Omental fat pad (tissue), 4 donors: ENCODE results near the gene SLC45A3. TPM values are rescaled to one million over a fixed set of nuclear protein-coding genes. Genes with fewer than 3 reads are reported as not detected.
"Not testable (repeated sequence)": the region's sequence is repeated elsewhere in the genome, so short reads cannot be mapped to it uniquely, and the experiment has no call there.

Source experiments
- ATAC-seq: fragments of 150-250 bp; one replicate; pipeline ENCODE4 v1.9.1; 2016; ENCODE audit warnings: mild to moderate bottlenecking, moderate library complexity; ENCODE audit not compliant: low FRiP score
- DNase-seq: peaks from one replicate; pipeline ENCODE4 v3.0.0-alpha.2; 2019; ENCODE audit warnings: low spot score
- total RNA-seq, 4 donors: library from RNA; depleted of rRNA; stranded (reverse); fragments of >200 nt; gene quantifications; one replicate each; pipeline ENCODE4 v1.1.0, GENCODE V29; 2016
- TF ChIP-seq, protein P1 (sequence below), 3 donors: fragments of 450-650 bp; IDR thresholded peaks; one replicate each; pipeline ENCODE4 v1.5.1; 2016 to 2017; ENCODE audit warnings: antibody characterized with exemption in 3 of 3, mild to moderate bottlenecking in 3 of 3, moderate library complexity in 2 of 3

SLC45A3 gene, protein sequence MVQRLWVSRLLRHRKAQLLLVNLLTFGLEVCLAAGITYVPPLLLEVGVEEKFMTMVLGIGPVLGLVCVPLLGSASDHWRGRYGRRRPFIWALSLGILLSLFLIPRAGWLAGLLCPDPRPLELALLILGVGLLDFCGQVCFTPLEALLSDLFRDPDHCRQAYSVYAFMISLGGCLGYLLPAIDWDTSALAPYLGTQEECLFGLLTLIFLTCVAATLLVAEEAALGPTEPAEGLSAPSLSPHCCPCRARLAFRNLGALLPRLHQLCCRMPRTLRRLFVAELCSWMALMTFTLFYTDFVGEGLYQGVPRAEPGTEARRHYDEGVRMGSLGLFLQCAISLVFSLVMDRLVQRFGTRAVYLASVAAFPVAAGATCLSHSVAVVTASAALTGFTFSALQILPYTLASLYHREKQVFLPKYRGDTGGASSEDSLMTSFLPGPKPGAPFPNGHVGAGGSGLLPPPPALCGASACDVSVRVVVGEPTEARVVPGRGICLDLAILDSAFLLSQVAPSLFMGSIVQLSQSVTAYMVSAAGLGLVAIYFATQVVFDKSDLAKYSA
- 1 to 10 TPM; 1.6 to 2.4 (median 2.1) TPM for total RNA-seq

DNA sequence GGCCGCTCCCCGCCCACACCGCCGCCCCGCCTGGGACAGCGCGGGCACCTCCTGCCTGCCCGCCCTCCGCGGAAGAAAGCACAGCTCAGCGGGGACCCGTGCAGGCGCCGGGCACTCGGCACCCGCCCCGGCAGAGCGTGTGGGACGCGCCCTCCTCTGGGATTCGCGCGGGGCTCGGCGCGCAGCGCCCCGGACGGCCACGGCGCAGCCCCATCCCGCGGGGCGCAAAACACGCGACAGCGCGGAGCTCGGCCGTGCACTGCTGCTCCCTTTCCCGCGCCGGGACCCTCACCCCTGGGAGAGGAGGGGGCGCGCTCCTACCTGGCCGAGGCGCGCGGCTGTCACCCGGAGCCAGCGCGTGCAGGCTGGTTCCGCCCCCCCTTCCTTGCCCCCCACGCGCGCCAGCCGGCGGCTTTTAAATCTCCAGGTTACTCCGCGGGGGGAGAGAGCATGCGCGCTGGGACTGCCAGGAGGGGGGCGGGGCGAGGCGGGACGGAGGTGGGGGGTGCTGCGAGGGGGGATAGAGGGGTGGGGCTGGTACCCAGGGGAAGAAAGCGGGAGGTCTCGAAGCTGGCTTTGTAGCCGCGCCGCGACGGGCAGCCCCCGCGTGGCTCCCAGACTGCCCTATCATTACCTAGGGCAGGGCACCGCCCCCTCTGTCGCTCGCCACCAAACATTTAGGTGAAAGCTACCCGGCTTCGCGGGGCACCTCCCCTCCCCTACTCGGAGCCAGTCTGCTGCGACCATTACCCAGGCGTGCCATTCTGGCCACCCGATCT lies at the start of gene SLC45A3:
Gene SLC45A3 (minus strand): TSS at position 437 of the 779 bp plus-strand sequence. CDS start 15,853 bp downstream, outside the sequence.
- TF ChIP-seq, protein P1, sequence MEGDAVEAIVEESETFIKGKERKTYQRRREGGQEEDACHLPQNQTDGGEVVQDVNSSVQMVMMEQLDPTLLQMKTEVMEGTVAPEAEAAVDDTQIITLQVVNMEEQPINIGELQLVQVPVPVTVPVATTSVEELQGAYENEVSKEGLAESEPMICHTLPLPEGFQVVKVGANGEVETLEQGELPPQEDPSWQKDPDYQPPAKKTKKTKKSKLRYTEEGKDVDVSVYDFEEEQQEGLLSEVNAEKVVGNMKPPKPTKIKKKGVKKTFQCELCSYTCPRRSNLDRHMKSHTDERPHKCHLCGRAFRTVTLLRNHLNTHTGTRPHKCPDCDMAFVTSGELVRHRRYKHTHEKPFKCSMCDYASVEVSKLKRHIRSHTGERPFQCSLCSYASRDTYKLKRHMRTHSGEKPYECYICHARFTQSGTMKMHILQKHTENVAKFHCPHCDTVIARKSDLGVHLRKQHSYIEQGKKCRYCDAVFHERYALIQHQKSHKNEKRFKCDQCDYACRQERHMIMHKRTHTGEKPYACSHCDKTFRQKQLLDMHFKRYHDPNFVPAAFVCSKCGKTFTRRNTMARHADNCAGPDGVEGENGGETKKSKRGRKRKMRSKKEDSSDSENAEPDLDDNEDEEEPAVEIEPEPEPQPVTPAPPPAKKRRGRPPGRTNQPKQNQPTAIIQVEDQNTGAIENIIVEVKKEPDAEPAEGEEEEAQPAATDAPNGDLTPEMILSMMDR (IDR thresholded peaks at IDR 0.05), result no peak
- ATAC-seq (peak; percentile 51), DNase-seq (no peak)

DNA sequence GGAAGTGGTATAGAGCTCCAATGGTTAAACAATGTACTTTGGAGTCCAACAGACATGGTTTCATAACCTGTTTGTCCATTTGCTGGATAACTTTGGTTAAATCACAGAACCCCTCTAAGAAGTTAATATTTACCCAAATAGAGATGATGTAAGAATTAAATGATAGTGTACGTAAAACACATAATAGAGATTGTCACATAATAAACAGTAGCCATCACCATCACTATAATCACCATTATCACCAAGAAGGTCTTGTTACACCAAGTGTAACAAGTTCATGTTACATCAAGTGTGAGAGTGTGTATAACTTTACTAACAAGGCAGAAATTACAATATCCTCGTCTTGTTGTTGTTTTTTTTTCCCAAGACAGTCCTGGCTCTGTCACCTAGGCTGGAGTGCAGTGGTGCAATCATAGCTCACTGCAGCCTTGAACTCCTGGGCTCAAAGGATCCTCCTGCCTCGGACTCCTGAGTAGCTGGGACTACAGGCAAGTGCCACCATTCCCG lies 46.4 kb upstream of the SLC45A3 start:
- ATAC-seq (no peak), DNase-seq (no peak)
- TF ChIP-seq, protein P1 (IDR thresholded peaks at IDR 0.05), result no peak

DNA sequence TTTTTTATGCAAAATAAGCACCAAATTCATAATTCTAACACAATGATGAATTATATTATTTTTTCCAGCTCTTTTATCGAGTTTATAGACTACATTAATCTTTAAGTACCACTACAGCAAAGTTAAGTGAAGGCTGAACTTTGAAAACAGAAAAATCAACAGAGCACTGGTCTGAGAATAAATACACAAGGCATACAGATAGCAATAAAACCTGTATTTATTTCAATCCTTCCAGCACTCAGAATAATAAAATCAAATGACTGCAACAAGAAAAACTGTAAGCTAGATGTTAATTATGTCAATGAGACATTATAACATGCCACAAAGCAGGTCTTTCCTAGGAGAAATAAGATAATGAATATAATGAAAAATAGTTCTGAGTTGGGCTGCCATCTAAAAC lies 45.2 kb upstream of the SLC45A3 start:
- no peak for ATAC-seq
- TF ChIP-seq, protein P1 (IDR thresholded peaks at IDR 0.05), result no peak

DNA sequence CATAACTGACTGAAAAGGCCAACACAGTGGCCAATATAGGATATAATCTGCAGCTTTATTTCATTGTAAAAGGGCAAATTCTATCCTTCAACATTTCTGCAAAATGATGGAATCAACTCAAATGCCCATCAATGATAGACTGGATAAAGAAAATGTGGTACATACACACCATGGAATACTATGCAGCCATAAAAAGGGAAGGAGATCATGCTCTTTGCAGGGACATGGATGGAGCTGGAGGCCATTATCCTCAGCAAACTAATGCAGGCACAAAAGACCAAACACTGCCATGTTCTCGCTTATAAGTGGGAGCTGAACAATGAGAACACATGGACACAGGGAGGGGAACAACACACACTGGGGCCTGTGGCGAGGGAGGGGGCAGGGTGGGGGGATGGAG lies 40.4 kb upstream of the SLC45A3 start:
- ATAC-seq, DNase-seq: not testable (repeated sequence)

More for the DNA sequence above, 45.2 kb upstream of the SLC45A3 start:
- DNase-seq, result no peak

DNA sequence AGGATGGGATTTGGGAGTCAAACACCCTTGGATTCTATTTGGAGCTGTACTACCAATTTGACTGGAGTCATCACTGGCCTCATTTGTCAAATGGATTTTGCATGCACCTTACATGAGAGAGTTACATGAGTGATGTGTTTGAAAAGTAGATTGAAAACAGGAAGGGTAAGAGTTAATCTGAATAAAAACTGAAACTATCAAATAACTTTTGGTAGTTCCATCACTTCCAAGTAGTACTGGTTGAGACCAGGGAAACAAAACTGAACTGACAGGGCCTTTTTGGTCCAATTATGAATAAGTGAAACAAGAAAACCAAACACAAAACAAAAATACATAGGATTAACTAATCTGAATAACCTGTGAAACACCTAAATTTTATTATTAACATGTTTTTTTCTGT lies 39.5 kb upstream of the SLC45A3 start:
- TF ChIP-seq, protein P1 (IDR thresholded peaks at IDR 0.05), result no peak
- no peak for DNase-seq
- ATAC-seq, result no peak

DNA sequence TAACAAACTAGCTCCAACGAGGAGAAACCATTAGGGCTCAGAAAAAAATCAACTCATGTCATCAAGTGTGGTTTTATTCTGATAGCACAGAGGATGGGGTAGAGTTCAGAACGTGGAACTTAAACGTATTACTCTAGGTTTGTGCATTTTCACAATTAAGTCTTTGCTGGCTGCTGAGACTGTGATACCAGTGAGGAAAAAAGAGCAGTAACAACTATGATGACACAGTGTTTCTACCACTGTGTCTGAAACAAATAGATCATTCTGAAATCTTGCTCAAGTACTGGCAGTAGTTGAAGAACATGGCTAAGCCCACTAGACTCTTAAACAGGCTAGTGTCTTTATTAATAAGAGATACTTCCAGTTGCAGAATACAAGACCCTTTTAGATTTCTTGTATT lies 38.7 kb upstream of the SLC45A3 start:
- ATAC-seq (no peak), DNase-seq (no peak)
- TF ChIP-seq, protein P1 (IDR thresholded peaks at IDR 0.05), result no peak
